MCF 10A (cell line): ENCODE measurements around the gene ANKRD10. TPM values are rescaled to one million over a fixed set of nuclear protein-coding genes. Genes with fewer than 3 reads are reported as not detected.
"Not testable (repeated sequence)": the region's sequence is repeated elsewhere in the genome, so short reads cannot be mapped to it uniquely, and the experiment has no call there.

Experiments
- BruUV-seq: library from RNA; stranded (reverse); fragments of 400-500 nt; replicated peaks from 2 replicates; lab custom pipeline; 2021; lab: Mats Ljungman, UMichigan
- CTCF ChIA-PET: fragments of 300-600 bp; sonication (Branson Sonifier 250); formaldehyde crosslinking; extraction: SDS; loops from one replicate; lab custom pipeline; 2021; ENCODE audit warnings: antibody characterized with exemption, inconsistent platforms; lab: Yijun Ruan, JAX
- POLR2A ChIA-PET: fragments of 300-600, 350-650 bp; sonication (Branson Sonifier 250); formaldehyde crosslinking; extraction: SDS; loops from one replicate; lab custom pipeline; 2020; ENCODE audit warnings: antibody characterized with exemption, inconsistent platforms; lab: Yijun Ruan, JAX
- DNase-seq: peaks from one replicate; pipeline ENCODE4 v3.0.0-alpha.2; 2018; ENCODE audit not compliant: unreplicated experiment
- H3K27ac Mint-ChIP-seq: one replicate; pipeline ENCODE4 v1.8.0; 2022; ENCODE audit warnings: mild to moderate bottlenecking, low read depth, mixed read lengths; ENCODE audit not compliant: unreplicated experiment
- H3K27me3 Mint-ChIP-seq: one replicate; pipeline ENCODE4 v1.8.0; 2022; ENCODE audit warnings: mixed read lengths; ENCODE audit not compliant: insufficient read depth, unreplicated experiment
- H3K36me3 Mint-ChIP-seq: one replicate; pipeline ENCODE4 v1.8.0; 2022; ENCODE audit warnings: mild to moderate bottlenecking, moderate library complexity, mixed read lengths; ENCODE audit not compliant: insufficient read depth, unreplicated experiment
- H3K4me1 Mint-ChIP-seq: one replicate; pipeline ENCODE4 v1.8.0; 2022; ENCODE audit warnings: mixed read lengths; ENCODE audit not compliant: insufficient read depth, unreplicated experiment
- H3K4me3 Mint-ChIP-seq: one replicate; pipeline ENCODE4 v1.8.0; 2022; ENCODE audit warnings: mild to moderate bottlenecking, moderate library complexity, mixed read lengths; ENCODE audit not compliant: unreplicated experiment
- H3K9me3 Mint-ChIP-seq: one replicate; pipeline ENCODE4 v1.8.0; 2022; ENCODE audit warnings: mixed read lengths; ENCODE audit not compliant: unreplicated experiment
- intact Hi-C: fragments of 100-400 bp; cut with micrococcal nuclease; formaldehyde crosslinking; loops from 2 replicates; pipeline ENCODE4 v1.14.1; 2022
- total RNA-seq: library from RNA; stranded (reverse); gene quantifications from 2 replicates; pipeline ENCODE4 v1.2.3, GENCODE V29; 2022
- TF ChIP-seq, protein P1 (sequence below): fragments of 200-600 bp; IDR thresholded peaks from one replicate; pipeline ENCODE4 v1.8.0; 2022; ENCODE audit warnings: antibody characterized with exemption, mild to moderate bottlenecking; ENCODE audit not compliant: unreplicated experiment

Gene ANKRD10
- total RNA-seq, 1 experiment from 2014 or later = 61.7 TPM

GRCh38 chr13:110961959-110962358 is 47.1 kb upstream of the ANKRD10 start:
- Mint-ChIP-seq H3K27me3 (no peaks in the 10 kb centered on the region), H3K4me1 (peaks cover 17% of the 10 kb centered on the region), H3K36me3 (no peaks in the 10 kb centered on the region), H3K4me3 (no peak overlapping the region), H3K27ac (no peak overlapping the region), H3K9me3 (peaks cover 6% of the 10 kb centered on the region)
- ChIA-PET CTCF (no interaction called here), POLR2A (interaction anchor here (0.7 kb wide), 1 partner anchor 47 kb away, joined by 3 read pairs; the partner anchor contains the start of gene ANKRD10)
- intact Hi-C loops = no loop called here
- TF ChIP-seq, protein P1, sequence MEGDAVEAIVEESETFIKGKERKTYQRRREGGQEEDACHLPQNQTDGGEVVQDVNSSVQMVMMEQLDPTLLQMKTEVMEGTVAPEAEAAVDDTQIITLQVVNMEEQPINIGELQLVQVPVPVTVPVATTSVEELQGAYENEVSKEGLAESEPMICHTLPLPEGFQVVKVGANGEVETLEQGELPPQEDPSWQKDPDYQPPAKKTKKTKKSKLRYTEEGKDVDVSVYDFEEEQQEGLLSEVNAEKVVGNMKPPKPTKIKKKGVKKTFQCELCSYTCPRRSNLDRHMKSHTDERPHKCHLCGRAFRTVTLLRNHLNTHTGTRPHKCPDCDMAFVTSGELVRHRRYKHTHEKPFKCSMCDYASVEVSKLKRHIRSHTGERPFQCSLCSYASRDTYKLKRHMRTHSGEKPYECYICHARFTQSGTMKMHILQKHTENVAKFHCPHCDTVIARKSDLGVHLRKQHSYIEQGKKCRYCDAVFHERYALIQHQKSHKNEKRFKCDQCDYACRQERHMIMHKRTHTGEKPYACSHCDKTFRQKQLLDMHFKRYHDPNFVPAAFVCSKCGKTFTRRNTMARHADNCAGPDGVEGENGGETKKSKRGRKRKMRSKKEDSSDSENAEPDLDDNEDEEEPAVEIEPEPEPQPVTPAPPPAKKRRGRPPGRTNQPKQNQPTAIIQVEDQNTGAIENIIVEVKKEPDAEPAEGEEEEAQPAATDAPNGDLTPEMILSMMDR = no peak
- no TSS peak for BruUV-seq
- DNase-seq = no peak

DNA sequence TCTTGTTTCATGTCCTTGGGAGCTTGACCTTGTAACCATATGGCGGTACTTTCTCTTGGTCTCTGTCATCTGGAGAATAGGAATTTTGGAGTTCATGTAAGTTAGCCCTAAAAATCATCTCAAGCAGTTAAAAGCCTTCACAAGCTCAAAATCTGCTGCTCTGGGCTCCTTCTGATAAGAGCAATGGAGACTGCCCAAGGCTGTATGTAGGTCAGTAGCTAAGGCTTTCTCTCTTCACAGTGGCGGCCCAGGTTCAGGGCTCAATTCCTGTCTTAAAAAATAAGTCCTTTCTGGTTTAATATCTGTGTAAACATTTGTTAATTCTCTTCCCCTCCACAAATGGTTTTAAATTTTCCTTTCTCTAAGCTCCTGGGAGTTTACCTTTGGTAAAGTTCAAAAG is 45.3 kb upstream of the ANKRD10 start:
- no TSS peak for BruUV-seq
- no peaks in the 10 kb centered on the region for H3K36me3 Mint-ChIP-seq
- intact Hi-C loops = no loop called here
- CTCF ChIA-PET = interaction anchor here (0.6 to 1.1 kb wide), 2 partner anchors 45 to 89 kb away, joined by 4 to 6 read pairs; no protein-coding TSS in a partner anchor
- peaks cover 16% of the 10 kb centered on the region for H3K4me1 Mint-ChIP-seq
- no peak for DNase-seq
- no peak overlapping the region for H3K4me3 Mint-ChIP-seq
- no peak overlapping the region for H3K27ac Mint-ChIP-seq
- H3K27me3 Mint-ChIP-seq = no peaks in the 10 kb centered on the region
- POLR2A ChIA-PET = no interaction called here
- no peaks in the 10 kb centered on the region for H3K9me3 Mint-ChIP-seq
- TF ChIP-seq, protein P1 = no peak

DNA sequence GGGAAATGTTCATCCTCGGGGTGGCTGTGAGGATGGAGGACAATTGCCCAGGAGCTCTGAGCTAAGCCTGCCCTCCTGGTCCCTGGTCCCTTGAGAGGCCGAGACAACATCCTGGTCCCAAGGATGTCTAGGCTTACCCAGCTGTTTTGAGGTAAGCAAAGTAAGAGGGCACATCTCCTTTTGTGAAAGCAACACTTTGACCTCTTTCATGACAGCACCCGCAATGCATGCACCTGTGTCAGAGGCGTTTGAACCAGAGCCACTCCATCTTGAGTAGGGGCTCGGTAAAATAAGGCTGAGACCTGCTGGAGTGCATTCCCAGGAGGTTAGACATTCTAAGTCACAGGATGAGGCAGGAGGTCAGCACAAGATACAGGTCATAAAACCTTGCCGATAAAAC is 43.1 kb upstream of the ANKRD10 start:
- Mint-ChIP-seq H3K9me3 (no peaks in the 10 kb centered on the region), H3K27me3 (no peaks in the 10 kb centered on the region), H3K27ac (no peak overlapping the region), H3K4me3 (no peak overlapping the region), H3K36me3 (no peaks in the 10 kb centered on the region), H3K4me1 (peaks cover 19% of the 10 kb centered on the region)
- intact Hi-C loops = no loop called here
- ChIA-PET CTCF (no interaction called here), POLR2A (no interaction called here)
- TF ChIP-seq, protein P1 = no peak
- no peak for DNase-seq
- no TSS peak for BruUV-seq

DNA sequence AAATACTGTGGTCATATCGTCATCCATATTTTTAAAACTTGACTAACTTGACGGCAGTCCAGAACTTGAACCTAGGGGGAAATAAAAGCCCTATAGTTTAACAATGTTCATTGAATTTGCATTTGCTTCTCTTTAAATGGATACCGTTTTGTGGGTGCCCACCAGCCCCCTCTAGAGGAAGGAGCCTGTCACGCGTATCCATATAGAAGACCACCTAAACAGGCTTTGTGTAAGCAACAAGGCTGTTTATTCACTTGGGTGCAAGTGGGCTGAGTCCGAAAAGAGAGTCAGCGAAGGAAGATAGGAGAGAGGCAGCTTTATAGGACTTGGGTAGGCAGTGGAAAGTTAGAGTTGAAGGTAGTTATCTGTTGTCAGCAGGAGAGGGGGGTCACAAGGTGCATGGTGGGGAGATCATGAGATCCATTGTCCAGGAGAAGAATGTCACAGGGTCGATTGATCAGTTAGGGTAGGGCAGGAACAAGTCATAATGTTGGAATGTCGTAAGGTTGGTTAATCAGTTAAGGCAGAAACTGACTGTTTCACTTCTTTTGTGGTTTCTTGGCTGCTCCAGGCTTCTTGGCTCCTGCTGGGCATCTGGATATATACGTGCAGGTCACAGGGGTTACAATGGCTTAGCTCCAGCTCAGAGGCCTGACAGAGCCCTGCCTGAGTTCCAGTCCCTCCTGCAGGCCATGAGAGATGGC is 42.5 kb upstream of the ANKRD10 start:
- TF ChIP-seq, protein P1 = peak; percentile 16
- ChIA-PET POLR2A (no interaction called here), CTCF (no interaction called here)
- Mint-ChIP-seq H3K9me3 (no peaks in the 10 kb centered on the region), H3K27ac (no peak overlapping the region), H3K27me3 (no peaks in the 10 kb centered on the region), H3K4me1 (peaks cover 19% of the 10 kb centered on the region), H3K4me3 (no peak overlapping the region), H3K36me3 (no peaks in the 10 kb centered on the region)
- intact Hi-C loops = no loop called here
- no TSS peak for BruUV-seq
- DNase-seq = peak; percentile 14

DNA sequence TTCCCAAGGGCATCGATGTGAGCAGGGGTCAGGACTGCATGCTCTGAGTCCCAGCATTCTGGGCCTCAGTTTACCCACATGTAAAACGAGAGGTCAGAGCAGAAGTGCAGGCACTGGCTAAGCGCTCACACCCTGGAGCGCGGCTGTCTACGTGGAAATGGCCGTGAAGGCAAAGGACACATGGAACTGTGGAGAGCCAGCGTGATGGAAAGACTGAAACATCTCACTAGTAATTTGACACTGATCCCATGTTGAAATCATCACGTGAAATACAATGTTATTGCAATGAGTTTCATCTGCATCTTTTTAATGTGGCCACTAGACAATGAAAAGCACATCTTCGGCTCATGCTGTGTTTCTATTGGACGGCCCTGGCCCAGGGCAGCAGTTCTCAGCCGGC is 41.3 kb upstream of the ANKRD10 start:
- H3K36me3 Mint-ChIP-seq, H3K27me3 Mint-ChIP-seq, H3K9me3 Mint-ChIP-seq, H3K27ac Mint-ChIP-seq, BruUV-seq, POLR2A ChIA-PET, CTCF ChIA-PET, DNase-seq, H3K4me3 Mint-ChIP-seq, intact Hi-C loops: not testable (repeated sequence)
- peaks cover 19% of the 10 kb centered on the region for H3K4me1 Mint-ChIP-seq

- H3K9me3 Mint-ChIP-seq, CTCF ChIA-PET, H3K36me3 Mint-ChIP-seq, DNase-seq, H3K27me3 Mint-ChIP-seq: not testable (repeated sequence)
- peak overlapping the region; percentile 95 for H3K27ac Mint-ChIP-seq
- POLR2A ChIA-PET = interaction anchor here (1.8 kb wide), 2 partner anchors 19 to 42 kb away, joined by 4 to 5 read pairs; no protein-coding TSS in a partner anchor
- H3K4me3 Mint-ChIP-seq = peak overlapping the region; percentile 41
- BruUV-seq = TSS peak; percentile 90
- intact Hi-C loops = loop anchor here (2.0 kb wide), 1 partner anchor 41 kb away; the partner anchor contains the start of gene ANKRD10
- H3K4me1 Mint-ChIP-seq = peaks cover 19% of the 10 kb centered on the region
These were observed 40.7 kb upstream of the ANKRD10 start for GRCh38 chr13:110955608-110956007.
